NT2/D1 (cell line): ENCODE data around the gene LRRC71.
"Not testable (repeated sequence)": the region's sequence is repeated elsewhere in the genome, so short reads cannot be mapped to it uniquely, and the experiment has no call there.

ENCODE experiments used
- SUZ12 ChIP-seq: IDR thresholded peaks from 2 replicates; pipeline ENCODE4 v1.6.1; 2011; ENCODE audit not compliant: insufficient read length, insufficient read depth; ENCODE audit errors: extremely low read depth
- YY1 ChIP-seq: IDR thresholded peaks from 2 replicates; pipeline ENCODE4 v1.6.1; 2011; ENCODE audit not compliant: insufficient read length, insufficient read depth
- ZNF274 ChIP-seq: IDR thresholded peaks from 2 replicates; pipeline ENCODE4 v1.6.1; 2011; ENCODE audit warnings: mild to moderate bottlenecking, low read depth, low read length

- not testable (repeated sequence) for TF ChIP-seq SUZ12, ZNF274, YY1
These were observed 6.3 kb downstream of the LRRC71 start for GRCh38 chr1:156926695-156927094.
